Measurements from ENCODE around the gene OPN1MW2.
"Not testable (repeated sequence)": the region's sequence is repeated elsewhere in the genome, so short reads cannot be mapped to it uniquely, and the experiment has no call there.

Gene OPN1MW2

GRCh38 chrX:154219456-154219855, at the start of gene OPN1MW2:
TSS of gene OPN1MW2 (plus strand) at chrX:154219756. CDS start at chrX:154219816, 60 bp downstream.
- not testable (repeated sequence) for DNase-seq

GRCh38 chrX:154172535-154172943, 47.0 kb upstream of the OPN1MW2 start:
- DNase-seq, result not testable (repeated sequence)

- not testable (repeated sequence) for DNase-seq
These were observed 45.2 kb upstream of the OPN1MW2 start for GRCh38 chrX:154174356-154174755.

- not testable (repeated sequence) for DNase-seq
These were observed 37.3 kb upstream of the OPN1MW2 start, which contains the start of gene OPN1MW for GRCh38 chrX:154182296-154182695. TSS of gene OPN1MW (plus strand) at chrX:154182596. CDS start at chrX:154182678, 82 bp downstream.

GRCh38 chrX:154183794-154184193, 35.8 kb upstream of the OPN1MW2 start:
- DNase-seq, result not testable (repeated sequence)

GRCh38 chrX:154192846-154193245, 26.7 kb upstream of the OPN1MW2 start:
- not testable (repeated sequence) for DNase-seq

GRCh38 chrX:154194316-154194715, 25.2 kb upstream of the OPN1MW2 start:
- DNase-seq, result not testable (repeated sequence)

- not testable (repeated sequence) for DNase-seq
These were observed 23.1 kb upstream of the OPN1MW2 start for GRCh38 chrX:154196466-154196865.

- not testable (repeated sequence) for DNase-seq
These were observed 9.7 kb upstream of the OPN1MW2 start for GRCh38 chrX:154209670-154210418.

- DNase-seq, result not testable (repeated sequence)
These were observed 8.5 kb upstream of the OPN1MW2 start for GRCh38 chrX:154211057-154211456.

GRCh38 chrX:154211499-154211898, 8.1 kb upstream of the OPN1MW2 start:
- DNase-seq, result not testable (repeated sequence)

GRCh38 chrX:154225292-154225691, 5.7 kb downstream of the OPN1MW2 start:
- DNase-seq, result not testable (repeated sequence)

- DNase-seq, result not testable (repeated sequence)
These were observed 7.2 kb downstream of the OPN1MW2 start for GRCh38 chrX:154226706-154227105.

- not testable (repeated sequence) for DNase-seq
These were observed 11.9 kb downstream of the OPN1MW2 start for GRCh38 chrX:154231443-154231842.

GRCh38 chrX:154233620-154234019, 14.1 kb downstream of the OPN1MW2 start:
- not testable (repeated sequence) for DNase-seq

- DNase-seq, result not testable (repeated sequence)
These were observed 19.5 kb downstream of the OPN1MW2 start for GRCh38 chrX:154238939-154239559.

- not testable (repeated sequence) for DNase-seq
These were observed 20.5 kb downstream of the OPN1MW2 start for GRCh38 chrX:154239982-154240503.

GRCh38 chrX:154247377-154248045, 28.0 kb downstream of the OPN1MW2 start:
- DNase-seq, result not testable (repeated sequence)

GRCh38 chrX:154248076-154248475, 28.5 kb downstream of the OPN1MW2 start:
- not testable (repeated sequence) for DNase-seq

- not testable (repeated sequence) for DNase-seq
These were observed 37.7 kb downstream of the OPN1MW2 start, which contains the start of gene OPN1MW3 for GRCh38 chrX:154257282-154257681. TSS of gene OPN1MW3 (plus strand) at chrX:154257582. CDS start at chrX:154257620, 38 bp downstream.

- not testable (repeated sequence) for DNase-seq
These were observed 39.2 kb downstream of the OPN1MW2 start for GRCh38 chrX:154258711-154259110.

- not testable (repeated sequence) for DNase-seq
These were observed 43.5 kb downstream of the OPN1MW2 start for GRCh38 chrX:154263072-154263471.

- DNase-seq, result not testable (repeated sequence)
These were observed 49.7 kb downstream of the OPN1MW2 start for GRCh38 chrX:154269245-154269644.

Measured in activated effector memory CD4-positive, alpha-beta T cell treated with Interleukin-2 at 50 U/mL for 16 hours (primary cell).